Measurements from ENCODE around the gene MAGI2.
"Not testable (repeated sequence)": the region's sequence is repeated elsewhere in the genome, so short reads cannot be mapped to it uniquely, and the experiment has no call there.

Gene MAGI2

DNA sequence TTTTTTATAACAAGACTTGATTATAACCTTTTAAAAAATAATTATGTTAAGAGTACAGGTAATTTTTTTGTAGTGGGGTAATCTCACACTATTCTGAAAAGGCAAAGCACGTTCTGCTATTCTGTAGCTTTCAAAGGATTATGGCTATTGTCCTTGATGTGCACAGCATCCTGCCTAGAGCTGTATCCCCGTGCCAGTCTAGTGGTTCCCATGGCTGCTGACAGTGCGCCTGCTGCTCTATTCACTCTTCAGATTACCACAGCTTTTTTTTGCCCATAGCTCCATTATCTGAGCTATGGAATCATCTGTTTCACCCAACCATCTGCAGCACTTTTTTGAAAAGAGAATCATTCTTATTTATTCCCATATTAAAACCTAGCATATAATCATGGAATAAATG is 931.5 kb downstream of the MAGI2 start:
- no peak for DNase-seq

DNA sequence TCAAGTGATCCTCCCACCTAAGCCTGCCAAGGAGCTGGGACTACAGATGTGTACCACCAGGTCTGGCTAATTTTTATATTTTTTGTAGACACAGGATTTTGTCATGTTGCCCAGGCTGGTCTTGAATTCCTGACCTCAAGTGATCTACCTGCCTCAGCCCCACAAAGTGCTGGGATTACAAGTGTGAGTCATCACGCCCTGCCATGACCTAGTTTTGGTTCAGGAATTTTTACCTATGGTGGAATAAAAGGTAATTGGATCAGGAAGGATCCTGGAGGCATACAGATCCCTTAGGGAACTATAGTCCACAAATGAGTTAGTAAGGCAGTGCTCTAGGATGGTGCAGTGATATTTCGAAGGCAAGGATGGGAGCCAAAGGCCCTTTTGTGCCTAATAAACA is 937.0 kb downstream of the MAGI2 start:
- no peak for DNase-seq

DNA sequence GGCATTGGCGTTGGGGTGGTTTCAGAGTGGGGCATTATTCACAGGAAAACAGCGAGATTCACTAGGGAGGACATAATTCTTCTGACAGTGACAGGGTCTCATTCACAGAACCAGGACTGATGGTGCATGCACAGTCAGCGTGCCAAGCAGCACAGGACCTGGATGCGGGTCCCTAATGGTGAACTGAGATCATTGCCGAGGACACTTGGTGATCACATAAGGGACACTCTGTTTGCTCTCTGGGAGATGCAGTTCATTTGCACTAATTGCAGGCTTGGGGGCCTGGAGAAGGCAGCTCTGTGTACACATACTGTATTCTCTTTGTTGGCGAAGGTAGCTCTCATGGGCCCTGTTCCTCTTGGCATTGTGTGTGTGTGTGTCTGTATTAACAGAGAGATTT is 938.8 kb downstream of the MAGI2 start:
- no peak for DNase-seq

- no peak for DNase-seq
Observed at GRCh38 chr7:78510580-78511188, 942.8 kb downstream of the MAGI2 start.

- not testable (repeated sequence) for DNase-seq
Observed at GRCh38 chr7:78503301-78503700, 950.2 kb downstream of the MAGI2 start.

DNA sequence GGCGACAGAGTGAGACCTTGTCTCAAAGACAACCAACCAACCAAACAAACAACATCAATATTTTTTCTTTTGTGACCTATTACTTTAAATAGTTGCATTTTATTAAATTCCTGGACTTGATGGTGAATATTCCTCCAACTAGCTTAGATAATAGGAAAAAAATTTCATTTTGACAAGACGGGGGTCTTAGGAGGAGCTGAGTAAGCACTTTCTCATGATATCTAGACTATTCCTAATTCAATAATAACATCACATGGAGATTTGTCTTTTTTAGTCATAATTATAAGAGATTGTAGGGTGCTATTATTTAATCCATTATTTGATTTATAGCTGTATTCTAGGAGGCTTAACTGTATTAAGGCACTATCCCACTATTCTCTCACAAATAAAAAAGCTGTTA is 952.4 kb downstream of the MAGI2 start:
- DNase-seq: no peak

DNA sequence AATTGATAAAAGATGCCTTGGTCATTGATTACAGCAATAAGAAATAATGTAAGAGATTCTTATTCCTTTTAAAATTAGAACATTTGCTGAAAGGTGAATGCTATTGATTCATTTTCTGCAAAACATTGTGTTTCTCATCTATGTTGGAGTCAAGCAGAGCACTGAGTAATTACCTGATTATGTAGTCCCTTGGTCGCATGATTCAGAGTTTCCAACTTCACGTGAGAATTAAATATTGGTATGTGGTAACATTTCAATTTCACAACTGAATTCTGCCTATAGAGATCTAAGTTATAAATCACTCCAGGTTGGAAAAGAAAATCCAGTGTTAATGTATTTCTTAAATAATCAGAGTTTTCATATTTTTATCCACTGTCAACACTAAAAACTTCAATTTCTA is 953.5 kb downstream of the MAGI2 start:
- DNase-seq: no peak

DNA sequence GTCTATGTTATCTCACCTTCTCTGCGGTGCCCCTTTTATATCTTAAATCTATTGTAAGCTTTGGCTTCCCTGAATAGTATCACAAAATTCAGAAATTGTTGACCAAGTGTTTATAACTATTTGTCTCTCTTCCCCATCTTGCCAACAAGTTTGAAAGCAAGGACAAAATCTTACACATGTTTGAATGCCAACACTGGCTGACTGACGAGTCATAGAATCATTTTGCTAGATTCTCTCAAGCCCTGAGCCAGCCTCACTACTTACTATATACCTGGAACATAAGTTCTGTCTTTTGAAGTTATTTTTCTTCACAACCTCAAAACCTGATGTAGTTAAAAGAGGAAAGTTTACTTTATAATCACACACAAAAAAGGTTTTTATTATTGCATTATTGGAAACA is 954.2 kb downstream of the MAGI2 start:
- DNase-seq: no peak

DNA sequence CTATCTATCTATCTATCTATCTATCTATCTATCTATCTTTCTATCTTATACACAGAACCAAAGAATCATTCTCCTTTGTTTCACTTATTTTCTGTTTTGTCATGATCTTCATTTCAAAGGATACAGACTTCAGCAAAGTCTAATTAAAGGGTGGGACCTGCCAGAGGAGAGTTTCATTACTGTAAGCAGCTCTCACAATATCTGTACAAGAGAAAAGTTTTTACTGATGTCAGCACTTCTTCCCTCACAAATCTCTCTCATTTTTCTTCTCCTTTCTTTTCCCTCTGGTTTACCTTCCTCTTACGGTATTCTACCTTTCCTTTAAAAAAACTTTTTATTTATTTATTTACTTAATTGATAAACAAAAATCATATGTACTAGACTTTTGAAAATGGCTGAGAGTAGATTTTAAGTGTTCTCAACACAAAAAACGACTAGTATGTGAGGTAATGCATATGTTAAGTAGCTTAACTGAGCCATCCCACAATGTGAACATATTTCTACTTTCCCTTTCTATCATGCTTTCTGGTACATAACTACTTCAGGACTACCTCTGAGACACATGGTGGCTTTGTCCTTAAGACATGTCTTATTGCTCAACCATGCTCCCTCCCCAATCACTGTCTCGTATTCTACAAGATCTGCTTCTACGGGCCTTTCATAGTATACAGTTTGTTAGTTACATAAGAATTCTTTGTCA is 955.6 kb downstream of the MAGI2 start:
- no peak for DNase-seq

DNA sequence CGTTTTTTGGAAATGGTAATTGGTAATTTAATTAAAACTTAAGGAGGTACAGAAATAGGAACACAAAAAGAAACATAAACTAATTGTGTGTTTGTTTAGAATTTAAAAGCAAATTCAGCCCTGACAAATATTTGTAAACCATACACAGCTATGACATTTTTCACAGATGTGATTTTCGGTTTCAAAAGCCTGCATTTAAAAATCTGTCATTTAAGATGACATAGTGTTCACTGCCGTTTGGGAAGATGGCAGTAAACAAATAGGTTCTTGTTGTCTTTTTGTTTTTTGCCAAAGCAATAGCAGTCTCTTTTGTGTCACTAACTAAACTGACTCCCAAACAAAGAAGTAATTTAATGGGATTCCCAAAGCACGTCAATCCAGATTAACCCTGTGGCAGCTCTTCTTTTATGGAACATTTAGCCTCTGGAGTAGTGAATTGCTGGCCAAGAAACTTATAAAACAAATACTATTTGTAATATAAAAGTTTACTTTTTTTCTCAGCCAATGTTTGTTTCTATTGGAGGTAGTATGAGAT is 957.3 kb downstream of the MAGI2 start:
- DNase-seq: no peak

- DNase-seq: no peak
Observed at GRCh38 chr7:78493401-78493800, 960.1 kb downstream of the MAGI2 start.

GRCh38 chr7:78492146-78492545 is 961.3 kb downstream of the MAGI2 start:
- no peak for DNase-seq

GRCh38 chr7:78490524-78490923 is 962.9 kb downstream of the MAGI2 start:
- DNase-seq: no peak

GRCh38 chr7:78489476-78490240 is 963.8 kb downstream of the MAGI2 start:
- no peak for DNase-seq

DNA sequence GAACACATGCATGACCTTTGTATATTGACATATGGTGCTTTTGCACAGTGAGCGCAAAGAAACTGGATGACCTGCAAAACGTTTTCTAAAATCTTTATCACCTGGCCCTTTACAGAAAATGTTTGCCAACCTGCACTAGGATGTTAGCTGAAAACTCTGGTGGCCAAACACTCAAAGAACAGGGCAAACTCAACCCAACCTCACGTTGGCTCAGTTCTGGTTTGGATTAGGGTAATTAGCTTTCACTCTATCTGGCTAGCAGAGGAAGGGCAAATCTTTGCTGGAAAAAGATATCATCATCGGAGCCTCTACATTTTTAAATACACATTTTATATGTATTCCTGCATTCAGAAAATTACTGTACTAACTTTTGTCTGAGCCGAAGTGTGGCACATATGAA is 966.0 kb downstream of the MAGI2 start:
- no peak for DNase-seq

DNA sequence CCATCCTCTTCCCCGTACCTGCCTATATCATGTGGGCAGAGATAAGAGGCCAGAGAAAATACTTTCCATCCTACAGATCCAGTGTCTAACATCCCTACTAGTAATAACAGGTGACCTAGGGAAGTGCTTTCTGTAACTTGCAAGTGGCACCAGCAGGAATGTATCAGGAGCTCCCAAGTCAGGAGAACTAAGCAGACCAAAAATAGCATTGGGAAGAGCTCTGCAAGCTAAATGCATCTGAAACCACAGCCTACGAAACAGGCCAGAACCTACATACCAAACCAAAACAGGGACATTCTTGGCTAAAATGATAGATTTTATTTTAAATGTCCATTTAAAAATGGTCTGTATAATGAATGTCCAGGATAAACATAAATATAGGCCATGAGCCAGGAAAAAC is 974.1 kb downstream of the MAGI2 start:
- no peak for DNase-seq

DNA sequence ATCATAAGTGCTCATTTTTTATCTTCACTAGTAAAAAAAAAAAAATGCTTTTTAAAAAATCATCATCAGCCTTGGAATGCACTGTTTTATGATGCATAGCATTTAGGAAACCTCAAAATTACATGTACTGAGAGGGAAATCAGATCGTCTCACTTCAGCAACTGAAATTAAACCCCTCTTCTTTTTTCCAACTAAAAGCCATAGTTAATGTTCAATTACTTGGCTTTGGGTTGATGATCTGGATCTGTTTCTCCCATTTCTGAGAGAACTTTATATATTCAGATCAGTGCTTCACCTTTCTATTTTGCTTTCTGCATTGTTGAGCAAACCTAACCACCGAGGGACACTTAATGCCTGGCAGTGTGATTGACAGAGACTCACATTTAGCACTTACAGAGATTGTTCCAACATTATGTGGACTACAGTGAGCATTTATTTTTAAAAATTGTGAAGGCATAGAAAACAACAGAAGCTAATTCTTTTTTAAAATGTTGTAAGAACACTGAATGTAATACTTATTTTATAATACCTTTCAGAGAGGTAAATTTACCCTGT is 976.5 kb downstream of the MAGI2 start:
- DNase-seq: no peak

GRCh38 chr7:78473571-78474301 is 979.7 kb downstream of the MAGI2 start:
- DNase-seq: no peak

DNA sequence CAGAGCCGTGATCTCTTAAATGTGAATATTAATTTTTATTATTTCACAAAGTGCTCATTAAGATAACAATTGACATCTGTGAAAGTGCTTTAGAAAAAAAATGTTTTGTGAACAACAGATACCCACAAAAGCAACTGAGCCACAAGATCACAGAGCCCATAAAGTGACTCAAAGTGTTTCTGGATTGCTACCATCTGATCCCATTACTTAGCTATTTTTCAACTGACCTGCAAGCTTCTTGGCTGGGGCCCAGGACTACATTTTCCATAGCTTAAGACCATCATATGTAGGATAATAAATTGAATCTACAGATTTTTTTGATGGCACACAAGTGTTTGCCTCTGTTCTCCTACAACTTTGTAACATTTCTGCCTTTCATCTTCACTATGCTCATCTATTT is 980.4 kb downstream of the MAGI2 start:
- DNase-seq: no peak

DNA sequence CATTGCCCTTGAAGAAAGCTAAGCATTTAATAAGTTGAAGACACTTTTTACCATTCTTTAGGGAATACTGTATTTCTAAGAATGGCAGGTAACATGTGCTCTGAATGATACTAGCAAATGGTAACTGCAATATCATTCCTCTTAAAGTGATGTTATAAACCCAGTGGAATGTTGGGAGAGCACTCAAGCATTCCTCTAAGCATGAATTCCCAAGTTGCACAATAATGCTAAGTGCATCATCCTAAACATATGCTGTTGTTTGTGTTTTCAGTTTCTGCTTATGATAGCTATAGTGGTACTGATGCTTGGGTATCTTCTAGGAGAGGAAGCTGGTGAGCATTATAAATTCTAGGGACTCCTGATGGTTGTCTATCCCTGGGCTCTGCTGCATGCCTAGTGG is 980.9 kb downstream of the MAGI2 start:
- no peak for DNase-seq

GRCh38 chr7:78465894-78466293 is 987.6 kb downstream of the MAGI2 start:
- no peak for DNase-seq

GRCh38 chr7:78463039-78463438 is 990.4 kb downstream of the MAGI2 start:
- no peak for DNase-seq

DNA sequence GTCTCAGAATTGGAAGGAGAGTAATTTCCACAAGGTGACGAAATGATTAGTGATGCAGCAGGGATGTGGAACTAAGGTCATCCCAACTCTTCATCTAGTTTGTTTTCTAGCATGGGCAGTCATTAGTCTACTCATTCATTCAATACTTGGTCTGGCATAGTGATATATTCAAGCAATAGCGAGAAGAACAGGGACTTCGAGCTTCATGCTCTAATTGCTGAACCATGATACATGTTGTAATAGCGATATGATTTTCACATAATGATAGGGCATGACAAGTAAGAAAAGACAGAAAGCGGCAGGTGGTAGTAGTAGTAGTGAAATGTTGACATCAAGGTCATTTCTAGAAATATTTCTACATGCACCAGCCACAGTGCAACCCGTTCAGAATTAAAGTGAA is 1002.8 kb downstream of the MAGI2 start:
- no peak for DNase-seq

Measured in activated CD4-positive, alpha-beta T cell treated with anti-CD3 and anti-CD28 coated beads for 4 hours (primary cell).